GM12878 (cell line): ENCODE results near the gene UBXN10. TPM values are rescaled to one million over a fixed set of nuclear protein-coding genes. Genes with fewer than 3 reads are reported as not detected.

Experiments
- ATAC-seq: fragments of 200-7000 bp; cut with Tn5 transposase; 3 replicates; pipeline ENCODE4 v1.9.1; 2020; ENCODE audit warnings: mild to moderate bottlenecking, moderate library complexity
- BruUV-seq: library from RNA; stranded (reverse); fragments of 400-500 nt; replicated peaks from 2 replicates; lab custom pipeline; 2021; lab: Mats Ljungman, UMichigan
- CTCF ChIA-PET: fragments of 300-600 bp; sonication (Branson Sonifier 250); formaldehyde crosslinking; extraction: SDS; loops from one replicate; lab custom pipeline; 2021; ENCODE audit warnings: inconsistent platforms; lab: Yijun Ruan, JAX
- POLR2A ChIA-PET: fragments of 350-600 bp; formaldehyde crosslinking; extraction: SDS; loops from one replicate; lab custom pipeline; 2021; ENCODE audit warnings: inconsistent platforms; lab: Charles Lee
- RAD21 ChIA-PET: fragments of 300-600 bp; sonication (Branson Sonifier 250); formaldehyde crosslinking; loops from one replicate; lab custom pipeline; 2023; ENCODE audit warnings: antibody characterized with exemption; ENCODE audit not compliant: unreplicated experiment; lab: Charles Lee
- SMC1A ChIA-PET: fragments of 300-600 bp; sonication (Branson Sonifier 250); formaldehyde crosslinking; loops from one replicate; lab custom pipeline; 2023; ENCODE audit not compliant: unreplicated experiment, uncharacterized antibody; lab: Charles Lee
- DNase-seq: peaks from one replicate; pipeline ENCODE4 v3.0.0-alpha.2; 2011; ENCODE audit warnings: low read depth, low spot score
- FAIRE-seq: peaks from 3 replicates; lab custom pipeline; 2011; peaks lifted over from hg19 to GRCh38; lab: Jason Lieb, UNC
- H2AFZ ChIP-seq: 2 replicates; pipeline ENCODE4 v1.6.0; 2011; ENCODE audit warnings: low read depth, low read length, control low read depth; ENCODE audit not compliant: control insufficient read depth
- H3K27ac ChIP-seq: 2 replicates; pipeline ENCODE4 v1.5.1; 2011; ENCODE audit warnings: control low read depth; ENCODE audit not compliant: control insufficient read depth, insufficient read depth
- H3K27me3 ChIP-seq, 2 experiments: replicated peaks in 1 of 2; 2 replicates each; pipeline versions ENCODE4 v1.6.0 to v1.6.1; 2011; ENCODE audit warnings: low read length in 1 of 2; ENCODE audit not compliant: control insufficient read depth in 2 of 2, insufficient read depth in 2 of 2
- H3K36me3 ChIP-seq, 2 experiments: 2 replicates each; pipeline ENCODE4 v1.5.1; 2011; ENCODE audit warnings: low read length in 1 of 2; ENCODE audit not compliant: control insufficient read depth in 2 of 2, insufficient read depth in 2 of 2
- H3K4me1 ChIP-seq: 2 replicates; pipeline ENCODE4 v1.6.1; 2011; ENCODE audit warnings: mild to moderate bottlenecking, low read length, moderate library complexity, mixed read lengths; ENCODE audit not compliant: control insufficient read depth, insufficient read depth
- H3K4me2 ChIP-seq: 2 replicates; pipeline ENCODE4 v1.6.0; 2011; ENCODE audit warnings: control low read depth; ENCODE audit not compliant: control insufficient read depth, insufficient read depth
- H3K4me3 ChIP-seq: fragments of 200-600 bp; sonication (generic); 2 replicates; pipeline ENCODE4 v1.5.1; 2016
- H3K79me2 ChIP-seq: 2 replicates; pipeline ENCODE4 v1.6.0; 2011; ENCODE audit warnings: low read length; ENCODE audit not compliant: control insufficient read depth, insufficient read depth
- H3K9ac ChIP-seq: 2 replicates; pipeline ENCODE4 v1.8.0; 2011; ENCODE audit warnings: low read length, control low read depth, mixed read lengths; ENCODE audit not compliant: control insufficient read depth, insufficient read depth
- H3K9me3 ChIP-seq: replicated peaks from 3 replicates; pipeline ENCODE4 v1.5.1; 2011; ENCODE audit warnings: mild to moderate bottlenecking, low read length; ENCODE audit not compliant: control insufficient read depth, insufficient read depth
- H4K20me1 ChIP-seq: 2 replicates; pipeline ENCODE4 v1.6.0; 2011; ENCODE audit not compliant: control insufficient read depth, insufficient read depth
- BCL11A ChIP-seq: IDR thresholded peaks from 2 replicates; pipeline ENCODE4 v1.6.1; 2011; ENCODE audit warnings: low read depth, low read length
- EED ChIP-seq: sonication (generic); IDR thresholded peaks from 2 replicates; pipeline ENCODE4 v1.6.1; 2016; ENCODE audit warnings: antibody characterized with exemption, low read depth
- EP300 ChIP-seq, 2 experiments: fragments of 150-350 bp in 1 of 2; IDR thresholded peaks; 2 replicates each; pipeline ENCODE4 v1.6.1; 2011 to 2012; ENCODE audit warnings: low read depth in 2 of 2, low read length in 2 of 2, borderline replicate concordance in 1 of 2, improper control_type of control experiment in 1 of 2, inconsistent platforms in 1 of 2; ENCODE audit not compliant: control insufficient read depth in 1 of 2
- ETV6 ChIP-seq, 2 experiments: fragments of 450-650 bp in 1 of 2; IDR thresholded peaks in 1 of 2; conservative IDR thresholded peaks in 1 of 2; 2 replicates each; pipeline ENCODE4 v1.6.1; 2014; ENCODE audit warnings: antibody characterized with exemption in 1 of 2, borderline replicate concordance in 1 of 2, low read depth in 1 of 2, mild to moderate bottlenecking in 1 of 2, moderate library complexity in 1 of 2
- GATAD2B ChIP-seq: fragments of 450-650 bp; conservative IDR thresholded peaks from 2 replicates; pipeline ENCODE4 v1.6.1; 2017; ENCODE audit warnings: low read depth, mild to moderate bottlenecking, moderate library complexity
- KDM1A ChIP-seq: fragments of 200-600 bp; sonication (generic); IDR thresholded peaks from 2 replicates; pipeline ENCODE4 v1.6.1; 2016; ENCODE audit warnings: borderline replicate concordance
- SMAD1 ChIP-seq: fragments of 450-650 bp; IDR thresholded peaks from 2 replicates; pipeline ENCODE4 v1.6.1; 2018; ENCODE audit warnings: mild to moderate bottlenecking, low read depth; ENCODE audit not compliant: partially characterized antibody
- WGBS: methylation state at CpG from one replicate; pipeline ENCODE4 v1.1.6; 2016; ENCODE audit warnings: low lambda C conversion rate; ENCODE audit not compliant: insufficient replicate concordance, insufficient coverage; ENCODE audit errors: missing lambda C conversion rate; 5-methylcytosine and 5-hydroxymethylcytosine counted together
- in situ Hi-C: fragments of 300-500 bp; cut with MboI; formaldehyde crosslinking; loops from 9 replicates; pipeline ENCODE4 v1.14.3; 2018; ENCODE audit warnings: mixed read lengths
- intact Hi-C: fragments of 100-400 bp; cut with micrococcal nuclease; formaldehyde crosslinking; loops from one replicate; pipeline ENCODE4 v1.14.2; 2022; ENCODE audit not compliant: unreplicated experiment
- polyA plus RNA-seq, 11 experiments: library from polyadenylated mRNA; depleted of rRNA in 4 of 11; unstranded in 6 of 11; stranded (reverse) in 5 of 11; fragments of >200 nt; fragmentation: Nextera tagmentation in 4 of 11; fragmentation: Illumina TruSeq in 1 of 11; extraction: Ambion mirVana in 4 of 11; extraction: Trizol in 1 of 11; gene quantifications; 1 replicate in 1 of 11; 2 replicates in 10 of 11; pipeline versions ENCODE4 v1.2.1 to v1.2.3, GENCODE V29; 2011 to 2016; ENCODE audit warnings: inconsistent platforms in 2 of 11, missing spikeins in 2 of 11, low read depth in 1 of 11
- total RNA-seq, 4 experiments: library from RNA; depleted of rRNA in 3 of 4; stranded (reverse); fragments of >200 nt in 3 of 4; fragmentation: Illumina TruSeq in 1 of 4; extraction: Trizol in 1 of 4; gene quantifications; 2 replicates each; pipeline versions ENCODE4 v1.2.1 to v1.2.3, GENCODE V29; 2013 to 2021
- TF ChIP-seq, protein P1 (sequence below): fragments of 450-650 bp; IDR thresholded peaks from 2 replicates; pipeline ENCODE4 v1.6.1; 2016; ENCODE audit warnings: mild to moderate bottlenecking
- TF ChIP-seq, protein P2 (sequence below): fragments of 450-650 bp; IDR thresholded peaks from 2 replicates; pipeline ENCODE4 v1.6.1; 2017; ENCODE audit warnings: mild to moderate bottlenecking, moderate library complexity

The UBXN10 gene
- total and polyA plus RNA-seq, 10 of the 15 experiments (the other 5 are each of a cell fraction or from before 2014, with no cell fraction given) = 0.03 to 0.15 (median 0.06) TPM; not detected in 7

DNA sequence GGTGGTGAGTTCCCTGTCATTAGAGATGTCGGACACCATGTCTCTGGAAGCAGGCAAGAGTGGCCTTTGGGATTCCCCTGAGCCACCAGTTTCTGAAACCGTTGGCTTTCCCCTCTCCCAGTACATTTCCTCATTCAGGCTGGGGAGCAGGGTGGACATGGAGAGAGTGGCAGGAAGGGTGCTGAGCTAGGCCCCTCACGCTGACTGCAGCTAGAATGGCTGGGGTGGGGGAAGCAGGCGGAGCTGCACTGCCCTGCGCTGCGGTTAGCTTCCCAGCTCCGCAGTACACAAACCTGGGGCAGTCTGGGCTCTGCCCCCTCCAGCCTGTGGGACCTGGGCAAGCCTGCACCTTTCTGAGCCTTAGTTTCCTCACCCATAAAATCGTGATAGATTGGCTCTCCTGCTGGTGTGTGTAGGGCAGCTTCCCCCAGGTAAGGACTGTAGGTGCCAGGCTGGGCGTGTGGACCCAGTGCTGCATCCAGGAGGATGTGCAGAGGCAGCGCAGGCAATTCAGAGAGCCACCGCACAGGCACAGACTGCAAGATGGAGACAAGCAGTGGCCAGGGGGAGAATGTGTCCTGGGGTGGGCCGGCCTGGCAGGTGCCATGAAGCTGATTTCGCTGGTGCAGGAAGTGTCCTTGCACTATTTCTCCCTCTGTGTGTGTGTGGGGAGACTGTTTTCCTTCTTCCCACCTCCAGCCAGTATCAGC lies 43.7 kb upstream of the UBXN10 start:
- Histone ChIP-seq H3K27me3 (no peaks in the 10 kb centered on the region), H4K20me1 (no peaks in the 10 kb centered on the region), H3K9me3 (no peaks in the 10 kb centered on the region), H3K27ac (no peak overlapping the region), H3K4me3 (no peak overlapping the region), H3K79me2 (no peaks in the 10 kb centered on the region), H3K4me1 (no peaks in the 10 kb centered on the region), H3K9ac (no peak overlapping the region), H3K36me3 (no peaks in the 10 kb centered on the region), H3K4me2 (no peak overlapping the region), H2AFZ (no peak overlapping the region)
- no TSS peak for BruUV-seq
- SMC1A ChIA-PET = interaction anchor here (1.5 kb wide), 1 partner anchor 9 kb away, joined by 6 read pairs; no protein-coding TSS in a partner anchor
- no peak for ATAC-seq
- in situ Hi-C loops = no loop called here
- DNase-seq = no peak
- no peak for FAIRE-seq
- WGBS = 38% methylated on average over 13 of the region's 13 CpGs
- RAD21 ChIA-PET = no interaction called here
- intact Hi-C loops = no loop called here
- POLR2A ChIA-PET = no interaction called here
- TF ChIP-seq, protein P1, sequence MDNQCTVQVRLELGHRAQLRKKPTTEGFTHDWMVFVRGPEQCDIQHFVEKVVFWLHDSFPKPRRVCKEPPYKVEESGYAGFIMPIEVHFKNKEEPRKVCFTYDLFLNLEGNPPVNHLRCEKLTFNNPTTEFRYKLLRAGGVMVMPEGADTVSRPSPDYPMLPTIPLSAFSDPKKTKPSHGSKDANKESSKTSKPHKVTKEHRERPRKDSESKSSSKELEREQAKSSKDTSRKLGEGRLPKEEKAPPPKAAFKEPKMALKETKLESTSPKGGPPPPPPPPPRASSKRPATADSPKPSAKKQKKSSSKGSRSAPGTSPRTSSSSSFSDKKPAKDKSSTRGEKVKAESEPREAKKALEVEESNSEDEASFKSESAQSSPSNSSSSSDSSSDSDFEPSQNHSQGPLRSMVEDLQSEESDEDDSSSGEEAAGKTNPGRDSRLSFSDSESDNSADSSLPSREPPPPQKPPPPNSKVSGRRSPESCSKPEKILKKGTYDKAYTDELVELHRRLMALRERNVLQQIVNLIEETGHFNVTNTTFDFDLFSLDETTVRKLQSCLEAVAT = no peak
- TF ChIP-seq GATAD2B (no peak), BCL11A (no peak)
- CTCF ChIA-PET = no interaction called here

DNA sequence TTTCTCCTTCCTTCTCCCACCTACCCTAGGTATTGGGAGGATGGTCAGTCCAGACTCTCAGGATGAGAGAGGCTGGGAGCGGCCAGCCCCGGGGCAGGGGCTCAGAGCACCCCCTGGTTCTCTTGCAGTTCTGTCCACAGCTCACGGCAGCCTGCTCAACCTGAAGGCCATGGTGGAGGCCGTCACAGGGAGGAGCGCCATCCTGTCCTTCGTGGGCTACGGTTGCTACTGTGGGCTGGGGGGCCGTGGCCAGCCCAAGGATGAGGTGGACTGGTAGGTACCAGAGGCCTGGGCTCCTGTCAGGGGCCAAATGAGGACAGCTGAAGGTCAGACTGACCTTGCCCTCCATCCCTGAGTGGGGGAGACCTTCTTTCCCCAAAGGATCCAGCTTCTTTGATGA lies 42.6 kb upstream of the UBXN10 start:
- Histone ChIP-seq H3K4me2 (no peak overlapping the region), H2AFZ (no peak overlapping the region), H3K36me3 (no peaks in the 10 kb centered on the region), H3K9me3 (no peaks in the 10 kb centered on the region), H4K20me1 (no peaks in the 10 kb centered on the region), H3K27me3 (no peaks in the 10 kb centered on the region), H3K4me3 (no peak overlapping the region), H3K79me2 (no peaks in the 10 kb centered on the region), H3K4me1 (no peaks in the 10 kb centered on the region), H3K9ac (no peak overlapping the region), H3K27ac (no peak overlapping the region)
- no peak for ATAC-seq
- DNase-seq = no peak
- ChIA-PET SMC1A (interaction anchor here (0.9 to 1.5 kb wide), 2 partner anchors 8 to 17 kb away, joined by 3 to 6 read pairs; no protein-coding TSS in a partner anchor), POLR2A (no interaction called here), RAD21 (interaction anchor here (0.7 kb wide), 1 partner anchor 8 kb away, joined by 4 read pairs; no protein-coding TSS in a partner anchor), CTCF (interaction anchor here (1.0 to 2.2 kb wide), 3 partner anchors 8 to 41 kb away, joined by 3 to 10 read pairs (median 5); no protein-coding TSS in a partner anchor)
- intact Hi-C loops = no loop called here
- BruUV-seq = no TSS peak
- no peak for FAIRE-seq
- WGBS = 47% methylated on average over 8 of the region's 8 CpGs
- in situ Hi-C loops = no loop called here
- TF ChIP-seq GATAD2B (no peak), KDM1A (no peak), EP300 (IDR thresholded peaks at IDR 0.05; ENCODE audit: borderline replicate concordance in 1 of 2, control insufficient read depth in 1 of 2, low read depth in 2 of 2, low read length in 2 of 2) (no peak), ETV6 (conservative IDR thresholded peaks at IDR 0.05 in 1 of 2, IDR thresholded peaks at IDR 0.05 in 1 of 2; ENCODE audit: borderline replicate concordance in 1 of 2, low read depth in 1 of 2) (no peak), SMAD1 (no peak), EED (no peak)
- TF ChIP-seq, protein P2, sequence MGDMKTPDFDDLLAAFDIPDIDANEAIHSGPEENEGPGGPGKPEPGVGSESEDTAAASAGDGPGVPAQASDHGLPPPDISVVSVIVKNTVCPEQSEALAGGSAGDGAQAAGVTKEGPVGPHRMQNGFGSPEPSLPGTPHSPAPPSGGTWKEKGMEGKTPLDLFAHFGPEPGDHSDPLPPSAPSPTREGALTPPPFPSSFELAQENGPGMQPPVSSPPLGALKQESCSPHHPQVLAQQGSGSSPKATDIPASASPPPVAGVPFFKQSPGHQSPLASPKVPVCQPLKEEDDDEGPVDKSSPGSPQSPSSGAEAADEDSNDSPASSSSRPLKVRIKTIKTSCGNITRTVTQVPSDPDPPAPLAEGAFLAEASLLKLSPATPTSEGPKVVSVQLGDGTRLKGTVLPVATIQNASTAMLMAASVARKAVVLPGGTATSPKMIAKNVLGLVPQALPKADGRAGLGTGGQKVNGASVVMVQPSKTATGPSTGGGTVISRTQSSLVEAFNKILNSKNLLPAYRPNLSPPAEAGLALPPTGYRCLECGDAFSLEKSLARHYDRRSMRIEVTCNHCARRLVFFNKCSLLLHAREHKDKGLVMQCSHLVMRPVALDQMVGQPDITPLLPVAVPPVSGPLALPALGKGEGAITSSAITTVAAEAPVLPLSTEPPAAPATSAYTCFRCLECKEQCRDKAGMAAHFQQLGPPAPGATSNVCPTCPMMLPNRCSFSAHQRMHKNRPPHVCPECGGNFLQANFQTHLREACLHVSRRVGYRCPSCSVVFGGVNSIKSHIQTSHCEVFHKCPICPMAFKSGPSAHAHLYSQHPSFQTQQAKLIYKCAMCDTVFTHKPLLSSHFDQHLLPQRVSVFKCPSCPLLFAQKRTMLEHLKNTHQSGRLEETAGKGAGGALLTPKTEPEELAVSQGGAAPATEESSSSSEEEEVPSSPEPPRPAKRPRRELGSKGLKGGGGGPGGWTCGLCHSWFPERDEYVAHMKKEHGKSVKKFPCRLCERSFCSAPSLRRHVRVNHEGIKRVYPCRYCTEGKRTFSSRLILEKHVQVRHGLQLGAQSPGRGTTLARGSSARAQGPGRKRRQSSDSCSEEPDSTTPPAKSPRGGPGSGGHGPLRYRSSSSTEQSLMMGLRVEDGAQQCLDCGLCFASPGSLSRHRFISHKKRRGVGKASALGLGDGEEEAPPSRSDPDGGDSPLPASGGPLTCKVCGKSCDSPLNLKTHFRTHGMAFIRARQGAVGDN = no peak
